HepG2 (cell line): ENCODE data around the gene TIA1. TPM values are rescaled to one million over a fixed set of nuclear protein-coding genes. Genes with fewer than 3 reads are reported as not detected.

ENCODE experiments used
- BORCS8-MEF2B ChIP-seq: sonication (generic); formaldehyde crosslinking; IDR thresholded peaks from 2 replicates; pipeline ENCODE4 v1.8.0; 2022; ENCODE audit warnings: mild to moderate bottlenecking, missing genetic modification reagents
- CENPX ChIP-seq: sonication (generic); formaldehyde crosslinking; IDR thresholded peaks from 2 replicates; pipeline ENCODE4 v1.9.0; 2021; ENCODE audit warnings: mild to moderate bottlenecking, missing genetic modification reagents, moderate library complexity
- CSRNP1 ChIP-seq: sonication (generic); formaldehyde crosslinking; IDR thresholded peaks from 2 replicates; pipeline ENCODE4 v1.8.1; 2023; ENCODE audit warnings: mild to moderate bottlenecking, missing genetic modification reagents
- ESRRA ChIP-seq: sonication (generic); formaldehyde crosslinking; IDR thresholded peaks from 2 replicates; pipeline ENCODE4 v1.5.1; 2020; ENCODE audit warnings: mild to moderate bottlenecking, low read depth, missing genetic modification reagents
- HBP1 ChIP-seq: IDR thresholded peaks from 2 replicates; pipeline ENCODE4 v1.6.1; 2016; ENCODE audit warnings: low read depth, control low read depth
- HDAC1 ChIP-seq: sonication (generic); formaldehyde crosslinking; IDR thresholded peaks from 2 replicates; pipeline ENCODE4 v1.5.1; 2020; ENCODE audit warnings: mild to moderate bottlenecking, missing genetic modification reagents
- JUND ChIP-seq: sonication (generic); formaldehyde crosslinking; IDR thresholded peaks from 2 replicates; pipeline ENCODE4 v1.8.0; 2022; ENCODE audit warnings: mild to moderate bottlenecking, missing genetic modification reagents
- MAZ ChIP-seq, 2 experiments: sonication (generic) in 1 of 2; formaldehyde crosslinking in 1 of 2; IDR thresholded peaks; 2 replicates each; pipeline versions ENCODE4 v1.5.0 to v1.6.1; 2012 to 2020; ENCODE audit warnings: low read depth in 2 of 2, mild to moderate bottlenecking in 2 of 2, borderline replicate concordance in 1 of 2, improper control_type of control experiment in 1 of 2, low read length in 1 of 2, missing genetic modification reagents in 1 of 2, moderate library complexity in 1 of 2
- MIER2 ChIP-seq: IDR thresholded peaks from 2 replicates; pipeline ENCODE4 v1.6.1; 2016; ENCODE audit warnings: missing biosample characterization, missing genetic modification reagents
- MXD1 ChIP-seq: sonication (generic); formaldehyde crosslinking; IDR thresholded peaks from 2 replicates; pipeline ENCODE4 v1.4.0; 2020; ENCODE audit warnings: mild to moderate bottlenecking, missing genetic modification reagents
- MXD4 ChIP-seq: IDR thresholded peaks from 2 replicates; pipeline ENCODE4 v1.6.1; 2016; ENCODE audit warnings: mild to moderate bottlenecking, missing biosample characterization, missing genetic modification reagents
- NFKBIZ ChIP-seq: IDR thresholded peaks from 2 replicates; pipeline ENCODE4 v1.6.1; 2018; ENCODE audit warnings: missing genetic modification reagents, missing compliant biosample characterization
- POLR2AphosphoS5 ChIP-seq: IDR thresholded peaks from 2 replicates; pipeline ENCODE4 v1.6.1; 2012; ENCODE audit warnings: low read depth, low read length
- SNAPC2 ChIP-seq: sonication (generic); formaldehyde crosslinking; IDR thresholded peaks from 2 replicates; pipeline ENCODE4 v1.8.1; 2022; ENCODE audit warnings: mild to moderate bottlenecking, missing genetic modification reagents
- THAP11 ChIP-seq: IDR thresholded peaks from 2 replicates; pipeline ENCODE4 v1.6.1; 2016; ENCODE audit warnings: missing biosample characterization, missing genetic modification reagents
- ZBED4 ChIP-seq: sonication (generic); formaldehyde crosslinking; IDR thresholded peaks from 2 replicates; pipeline ENCODE4 v1.4.0; 2020; ENCODE audit warnings: missing genetic modification reagents, borderline replicate concordance
- ZBTB34 ChIP-seq: sonication (generic); formaldehyde crosslinking; IDR thresholded peaks from 2 replicates; pipeline ENCODE4 v1.8.0; 2022; ENCODE audit warnings: mild to moderate bottlenecking, missing genetic modification reagents
- ZNF20 ChIP-seq: sonication (generic); formaldehyde crosslinking; IDR thresholded peaks from 2 replicates; pipeline ENCODE4 v1.4.0; 2020; ENCODE audit warnings: mild to moderate bottlenecking, moderate library complexity, missing genetic modification reagents
- ZNF644 ChIP-seq: IDR thresholded peaks from 2 replicates; pipeline ENCODE4 v1.6.1; 2016; ENCODE audit warnings: low read depth
- polyA plus RNA-seq, 8 experiments: library from polyadenylated mRNA; depleted of rRNA in 3 of 8; stranded (reverse) in 7 of 8; unstranded in 1 of 8; fragments of >200 nt; fragmentation: Illumina TruSeq in 4 of 8; extraction: Trizol in 4 of 8; gene quantifications; 2 replicates each; pipeline versions ENCODE4 v1.2.1 to v1.2.3, GENCODE V29; 2011 to 2016; ENCODE audit warnings: low read depth in 4 of 8, missing spikeins in 1 of 8, mixed read lengths in 1 of 8; ENCODE audit not compliant: insufficient read depth in 1 of 8
- total RNA-seq, 5 experiments: library from RNA; depleted of rRNA; stranded (reverse); fragments of >200 nt; fragmentation: Illumina TruSeq; extraction: Trizol; gene quantifications; 2 replicates each; pipeline ENCODE4 v1.2.3, GENCODE V29; 2016; ENCODE audit warnings: low read depth in 1 of 5

The TIA1 gene
- total and polyA plus RNA-seq, 2 of the 13 experiments (the other 11 are each of a cell fraction or from before 2014, with no cell fraction given) = 209 to 319 TPM

GRCh38 chr2:70269422-70270302, 21.2 kb upstream of the TIA1 start (continued):
- TF ChIP-seq MXD1 (CRISPR knock-in tag) (peak; percentile 39; the same call in 1 of the 2 replicates), HDAC1 (CRISPR knock-in tag) (peak; percentile 94), HBP1 (CRISPR knock-in tag) (peak; percentile 69; the same call in 1 of the 2 replicates), ZNF20 (CRISPR knock-in tag) (0 out of 2 replicates have a peak, but pooled peaks have one; percentile 50), MIER2 (CRISPR knock-in tag) (peak; percentile 61; the same call in 1 of the 2 replicates), ESRRA (CRISPR knock-in tag) (peak; percentile 86), JUND (CRISPR knock-in tag) (peak; percentile 30; the same call in 1 of the 2 replicates), ZBTB34 (CRISPR knock-in tag) (peak; percentile 29; the same call in 1 of the 2 replicates), CENPX (CRISPR knock-in tag) (0 out of 2 replicates have a peak, but pooled peaks have one; percentile 31), THAP11 (CRISPR knock-in tag) (peak; percentile 78), BORCS8-MEF2B (CRISPR knock-in tag) (peak; percentile 21), MAZ (IDR thresholded peaks at IDR 0.05; ENCODE audit: borderline replicate concordance, low read depth, low read length) (peak; percentile 72; the same call in 1 of the 2 replicates), MAZ (CRISPR knock-in tag; IDR thresholded peaks at IDR 0.05; ENCODE audit: low read depth) (peak; percentile 61; the same call in 1 of the 2 replicates), CSRNP1 (CRISPR knock-in tag) (0 out of 2 replicates have a peak, but pooled peaks have one; percentile 38), SNAPC2 (peak; percentile 51; the same call in 1 of the 2 replicates), POLR2AphosphoS5 (peak; percentile 39), ZNF644 (CRISPR knock-in tag) (peak; percentile 46; the same call in 1 of the 2 replicates), NFKBIZ (CRISPR knock-in tag) (peak; percentile 92), MXD4 (CRISPR knock-in tag) (peak; percentile 99), ZBED4 (CRISPR knock-in tag) (peak; percentile 75; the same call in 1 of the 2 replicates)
